Epidermal melanocyte (primary cell): Measurements from ENCODE around the gene SIDT2.
A peak's percentile ranks its signal among the peaks of the same experiment; 100 is the strongest.
"Not testable (repeated sequence)": the region's sequence is repeated elsewhere in the genome, so short reads cannot be mapped to it uniquely, and the experiment has no call there.

Source experiments
- DNase-seq: peaks from one replicate; pipeline ENCODE4 v3.0.0; 2011; ENCODE audit warnings: low spot score; ENCODE audit not compliant: insufficient read length

SIDT2 gene

GRCh38 chr11:117178210-117179034 is at the start of gene SIDT2:
TSS of gene SIDT2 (plus strand) at chr11:117178743. CDS start at chr11:117179264, 521 bp downstream.
- DNase-seq, result peak; percentile 88

GRCh38 chr11:117130396-117130795 is 48.1 kb upstream of the SIDT2 start:
- DNase-seq, result not testable (repeated sequence)

DNA sequence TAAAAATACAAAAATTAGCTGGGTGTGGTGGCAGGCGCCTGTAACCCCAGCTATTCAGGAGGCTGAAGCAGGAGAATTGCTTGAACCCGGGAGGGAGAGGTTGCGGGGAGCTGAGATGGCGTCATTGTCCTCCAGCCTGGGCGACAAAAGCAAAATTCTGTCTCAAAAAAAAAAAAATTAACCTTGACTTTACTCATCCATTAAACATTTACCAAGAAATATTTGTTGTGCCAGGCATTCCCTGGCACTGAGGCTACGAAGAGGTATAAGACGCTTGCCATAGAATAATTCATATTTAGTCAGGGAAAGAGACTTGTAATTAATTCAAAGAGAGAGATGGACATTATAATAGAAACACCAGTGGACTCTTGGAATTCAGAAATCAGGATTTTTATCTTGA is 47.7 kb upstream of the SIDT2 start:
- no peak for DNase-seq

DNA sequence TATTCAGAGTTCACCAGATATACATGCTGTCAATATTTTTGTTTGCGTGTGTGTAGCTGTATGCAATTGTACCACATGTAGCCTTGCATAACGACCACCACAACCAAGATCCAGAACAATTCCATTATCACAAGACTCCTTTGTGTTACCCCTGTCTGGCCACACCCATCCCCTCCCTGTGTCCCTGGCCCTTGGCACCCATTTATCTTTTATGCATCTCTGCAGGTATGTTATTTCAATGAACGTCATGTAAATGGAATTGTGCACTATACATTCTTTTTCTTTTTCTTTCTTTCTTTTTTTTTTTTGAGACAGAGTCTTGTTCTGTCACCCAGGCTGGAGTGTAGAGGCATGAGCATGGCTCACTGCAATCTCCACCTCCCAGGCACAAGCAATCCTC is 44.1 kb upstream of the SIDT2 start:
- DNase-seq, result no peak

- not testable (repeated sequence) for DNase-seq
Measured at GRCh38 chr11:117134979-117135378, 43.6 kb upstream of the SIDT2 start.

- DNase-seq, result not testable (repeated sequence)
Measured at GRCh38 chr11:117137223-117138086, 41.1 kb upstream of the SIDT2 start.

GRCh38 chr11:117143390-117143789 is 35.2 kb upstream of the SIDT2 start:
- DNase-seq, result peak; percentile 39

GRCh38 chr11:117143871-117144476 is 34.6 kb upstream of the SIDT2 start, which contains the start of gene PAFAH1B2:
TSS of gene PAFAH1B2 (plus strand) at chr11:117144287. CDS start at chr11:117152448, 8,161 bp downstream.
- DNase-seq, result peak; percentile 97

- DNase-seq, result peak; percentile 44
Measured at GRCh38 chr11:117144477-117145392, 33.8 kb upstream of the SIDT2 start.

- peak; percentile 26 for DNase-seq
Measured at GRCh38 chr11:117145393-117145761, 33.2 kb upstream of the SIDT2 start.

DNA sequence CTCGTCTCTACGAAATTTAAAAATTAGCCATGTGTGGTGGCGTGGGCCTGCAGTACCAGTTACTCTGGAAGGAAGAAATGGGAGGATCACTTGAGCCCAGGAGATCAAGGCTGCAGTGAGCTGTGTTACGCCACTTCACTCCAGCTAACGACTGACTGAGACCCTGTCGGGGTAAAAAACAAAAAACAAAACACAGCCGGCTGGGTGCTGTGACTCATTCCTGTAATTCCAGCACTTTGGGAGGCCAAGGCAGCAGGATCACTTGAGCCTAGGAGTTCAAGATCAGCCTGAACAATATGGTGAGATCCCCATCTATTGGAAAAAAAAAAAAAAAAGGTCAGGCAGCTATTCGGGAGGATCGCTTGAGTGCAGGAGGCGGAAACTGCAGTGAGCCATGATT is 32.0 kb upstream of the SIDT2 start:
- no peak for DNase-seq

- DNase-seq, result no peak
Measured at GRCh38 chr11:117152066-117152465, 26.5 kb upstream of the SIDT2 start.

GRCh38 chr11:117154468-117154867 is 24.1 kb upstream of the SIDT2 start:
- DNase-seq, result no peak

DNA sequence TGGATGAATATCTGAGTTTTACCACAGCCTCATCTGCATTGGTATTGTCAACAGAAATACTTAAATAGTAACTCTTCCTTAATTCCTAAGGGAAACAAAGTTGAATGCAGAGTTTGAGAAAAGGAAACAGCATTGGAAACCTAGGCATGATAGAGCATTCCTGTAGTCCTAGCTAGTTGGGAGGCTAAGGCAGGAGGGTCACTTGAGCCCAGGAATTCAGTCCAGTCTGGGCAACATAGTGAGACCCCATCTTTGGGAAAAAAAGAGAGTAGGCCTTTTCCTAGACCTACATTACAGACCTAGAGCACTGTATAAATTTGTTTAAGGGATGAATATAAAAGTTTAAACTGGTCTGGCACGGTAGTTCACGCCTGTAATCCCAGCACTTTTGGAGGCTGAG is 21.0 kb upstream of the SIDT2 start:
- DNase-seq, result no peak

DNA sequence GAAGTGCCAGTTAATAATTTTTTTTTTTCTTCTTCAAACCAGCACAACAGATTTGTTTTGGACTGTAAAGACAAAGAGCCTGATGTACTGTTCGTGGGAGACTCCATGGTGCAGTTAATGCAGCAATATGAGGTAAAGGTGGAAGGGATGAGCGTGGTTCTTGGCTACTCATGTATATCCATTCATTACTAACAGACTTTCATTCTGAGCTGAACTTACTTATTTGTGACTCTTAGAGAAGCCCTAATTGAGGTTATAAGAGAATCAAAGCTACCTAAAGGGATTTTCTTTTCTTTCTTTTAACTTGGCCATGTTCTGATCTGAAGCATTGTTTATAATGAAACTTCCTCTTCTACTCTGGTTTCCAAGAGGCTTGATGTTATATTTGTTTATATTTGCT is 18.7 kb upstream of the SIDT2 start:
- DNase-seq, result no peak

DNA sequence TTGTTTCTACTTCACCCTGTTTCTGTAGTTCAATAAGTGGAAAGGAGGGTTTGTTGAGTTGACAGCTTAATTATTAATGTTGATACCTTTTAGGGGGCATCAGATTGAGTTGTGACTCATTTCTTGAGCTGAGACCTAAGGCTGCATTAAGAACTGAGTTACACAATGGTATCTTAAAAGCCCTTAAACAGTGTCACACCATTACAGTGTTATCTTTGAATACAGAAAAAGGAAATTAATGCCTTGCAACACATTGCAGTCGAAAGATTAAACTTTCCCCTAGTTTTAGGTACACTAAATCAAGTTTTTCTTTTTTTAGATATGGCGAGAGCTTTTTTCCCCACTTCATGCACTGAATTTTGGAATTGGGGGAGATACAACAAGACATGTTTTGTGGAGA is 17.7 kb upstream of the SIDT2 start:
- DNase-seq, result no peak

DNA sequence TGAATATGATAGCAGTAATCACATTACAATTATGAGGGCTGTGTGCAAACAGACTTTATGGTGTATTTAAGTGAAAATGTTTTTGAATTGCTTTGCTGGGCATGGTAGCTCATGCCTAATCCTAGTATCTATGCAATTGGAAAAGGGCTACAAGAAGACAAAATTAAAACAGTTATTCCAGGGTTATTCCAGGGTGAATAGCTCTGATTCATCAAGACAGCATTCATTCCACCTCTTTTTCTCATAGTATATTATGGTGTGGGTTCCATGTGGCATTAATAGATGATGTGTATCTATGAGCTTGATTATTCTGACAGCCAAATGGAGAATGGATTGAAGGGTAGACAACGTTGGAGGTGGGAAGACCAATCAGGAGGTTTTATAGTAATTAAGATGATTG is 12.1 kb upstream of the SIDT2 start:
- DNase-seq, result no peak

GRCh38 chr11:117169736-117170135 is 8.8 kb upstream of the SIDT2 start:
- no peak for DNase-seq

DNA sequence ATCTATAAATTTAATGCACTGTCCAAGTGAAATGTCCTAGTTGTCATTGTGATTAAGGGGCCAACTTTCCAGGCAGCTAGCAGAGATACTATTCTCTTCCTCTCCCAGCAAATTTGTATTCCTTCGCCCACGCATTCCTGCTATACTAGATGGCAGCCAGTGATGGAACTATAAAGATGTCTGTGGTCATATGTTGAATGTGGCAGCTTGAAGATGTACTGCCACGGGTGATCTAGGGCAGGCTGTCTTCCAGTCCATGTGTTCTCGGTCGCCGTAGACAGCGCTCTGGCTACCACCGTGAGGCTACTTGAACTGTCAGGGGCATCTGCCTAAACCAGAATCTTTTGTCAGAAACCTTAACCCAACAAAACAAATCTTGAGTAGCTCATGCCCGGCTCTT is 8.3 kb upstream of the SIDT2 start:
- no peak for DNase-seq

DNA sequence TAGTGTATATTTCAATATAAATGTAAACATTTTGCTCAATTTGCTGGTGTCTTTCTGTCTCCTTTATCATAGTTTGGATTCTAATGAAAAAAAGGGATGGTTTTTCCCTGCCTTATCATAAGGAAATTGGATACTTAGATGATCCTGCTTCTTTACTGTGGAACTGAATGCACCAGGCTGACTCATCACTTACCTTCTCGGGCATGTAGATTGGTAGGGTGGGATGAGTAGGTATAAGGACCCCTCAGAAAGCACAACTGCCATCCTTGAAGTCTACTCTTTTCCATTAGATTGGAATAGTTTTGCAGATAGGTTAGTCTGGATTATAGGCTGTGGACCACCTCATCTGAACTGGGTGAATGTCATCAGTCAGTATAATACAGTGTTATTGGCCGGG is 7.5 kb upstream of the SIDT2 start:
- DNase-seq, result no peak
